ENCODE data around the gene ZZZ3.
A peak's percentile ranks its signal among the peaks of the same experiment; 100 is the strongest.
"Not testable (repeated sequence)": the region's sequence is repeated elsewhere in the genome, so short reads cannot be mapped to it uniquely, and the experiment has no call there.

ZZZ3 gene

DNA sequence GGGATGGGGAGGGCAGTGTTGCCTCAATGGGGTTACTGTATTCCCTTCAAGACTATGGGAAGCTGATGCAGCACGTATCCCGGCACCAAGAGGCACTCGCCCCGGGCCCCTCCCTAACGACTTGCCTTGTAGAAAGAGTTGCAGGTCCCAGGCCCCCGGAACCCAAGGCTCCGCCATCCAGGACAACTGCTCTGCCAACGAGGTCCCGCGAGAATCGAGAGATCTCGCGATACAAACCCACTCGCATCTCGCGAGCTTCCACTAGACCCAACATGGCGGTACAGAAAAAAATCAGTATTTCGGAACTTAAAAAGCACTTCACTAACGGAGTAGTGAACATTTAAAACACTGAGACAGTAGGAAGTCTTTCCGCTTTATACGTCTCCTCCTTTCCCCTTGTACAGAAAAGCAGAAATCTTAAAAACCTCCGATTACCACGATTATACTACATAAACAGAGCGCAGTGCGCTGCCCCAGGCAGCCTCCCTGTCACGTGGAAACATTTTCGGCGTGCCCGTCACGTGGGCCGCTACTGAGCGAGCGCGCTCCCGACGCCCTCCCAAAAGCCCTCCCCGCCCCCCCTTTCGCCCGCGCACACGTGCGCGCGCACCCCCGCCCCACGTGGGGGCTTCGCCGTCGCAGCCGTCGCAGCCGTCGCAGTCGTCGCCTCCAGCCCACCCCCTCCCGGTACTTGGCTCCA is at the start of gene ZZZ3:
Gene ZZZ3 (minus strand): TSS at position 199 of the 700 bp plus-strand sequence. CDS start 49,304 bp downstream, outside the sequence.
- peak; percentile 90 for DNase-seq

DNA sequence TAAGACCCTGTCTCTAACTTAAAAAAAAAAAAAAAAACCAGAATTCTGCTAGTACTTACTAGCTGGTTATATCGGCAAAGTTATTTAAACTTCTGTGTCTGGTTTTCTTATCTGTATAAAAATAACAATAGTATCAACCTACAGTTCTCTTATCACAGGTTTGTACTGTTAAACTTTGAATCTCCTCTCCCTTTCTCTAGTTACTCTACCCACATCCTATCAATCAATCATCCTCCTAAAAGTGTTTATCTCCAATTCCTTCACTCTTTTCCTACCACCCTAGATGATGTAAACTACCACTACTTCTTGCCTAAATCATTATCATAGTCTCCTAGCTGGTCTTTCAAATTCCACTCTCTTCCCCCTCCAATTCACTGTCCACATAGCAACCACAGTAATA is 49.6 kb upstream of the ZZZ3 start:
- DNase-seq: no peak

DNA sequence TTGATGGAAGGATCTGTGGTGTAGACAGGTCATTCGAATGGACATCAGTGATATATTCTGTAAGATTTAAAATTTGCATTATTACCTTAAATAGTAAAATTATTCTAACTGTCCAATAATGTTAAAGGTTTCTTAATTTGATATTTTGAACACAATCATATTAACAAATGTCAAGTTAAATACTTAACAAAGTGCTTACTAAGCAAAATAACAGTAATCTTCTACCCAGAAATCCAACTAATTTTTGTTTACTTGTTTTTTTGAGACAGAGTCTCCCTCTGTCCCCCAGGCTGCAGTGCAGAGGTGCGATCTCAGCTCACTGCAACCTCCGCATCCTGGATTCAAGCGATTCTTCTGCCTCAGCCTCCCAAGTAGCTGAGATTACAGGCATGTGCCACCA is 43.2 kb upstream of the ZZZ3 start:
- no peak for DNase-seq

DNA sequence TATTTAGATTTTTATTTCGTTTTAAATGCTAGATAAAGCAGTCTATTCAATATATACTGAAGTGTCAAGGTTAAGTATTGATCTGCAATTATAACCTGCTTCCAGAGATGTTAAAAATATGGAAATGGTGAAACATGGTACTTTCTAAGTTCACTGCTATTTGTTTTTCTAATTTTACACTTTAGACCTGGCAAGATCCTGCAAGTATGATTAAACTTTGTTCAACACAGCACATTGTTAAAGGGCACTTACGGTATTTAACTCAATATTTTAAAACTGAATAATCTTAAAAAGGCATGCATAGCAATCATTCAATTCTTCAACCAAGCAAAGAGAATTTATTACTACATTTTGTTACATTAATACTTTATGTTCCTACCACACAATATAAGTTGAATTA is 35.7 kb upstream of the ZZZ3 start:
- no peak for DNase-seq

DNA sequence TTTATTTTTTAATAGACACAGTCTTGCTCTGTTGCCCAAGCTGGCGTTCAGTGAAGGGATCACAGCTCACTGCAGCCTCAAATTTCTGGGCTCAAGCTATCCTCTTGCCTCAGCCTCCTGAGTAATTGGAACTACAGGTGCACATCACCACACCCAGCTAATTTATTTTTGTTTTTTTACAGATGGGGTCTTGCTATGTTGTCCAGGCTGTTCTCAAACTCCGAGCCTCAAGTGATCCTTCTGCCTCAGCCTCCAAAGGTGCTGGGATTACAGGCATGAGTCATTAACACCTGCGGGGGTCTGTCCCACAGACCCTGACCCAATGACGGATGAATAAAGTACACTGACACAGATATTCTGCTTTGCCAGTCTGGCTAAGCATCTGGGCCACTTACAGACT is 33.6 kb upstream of the ZZZ3 start:
- no peak for DNase-seq

DNA sequence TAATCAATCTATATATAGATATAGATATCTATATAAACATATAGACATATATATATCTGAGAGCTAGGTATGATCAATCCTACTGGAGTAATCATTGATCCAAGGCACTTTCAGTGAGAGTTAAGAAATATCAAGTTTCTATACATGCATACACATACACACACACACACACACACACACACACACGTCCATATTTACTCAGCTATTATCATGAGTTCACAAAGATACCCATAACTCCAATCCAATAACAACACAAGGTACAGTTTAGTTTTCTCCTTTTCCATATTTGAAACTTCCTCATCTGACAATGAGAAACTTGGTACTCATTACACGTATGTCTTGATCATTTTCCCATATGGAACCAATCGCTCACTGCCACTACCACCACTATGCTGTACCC is 27.3 kb upstream of the ZZZ3 start:
- no peak for DNase-seq

DNA sequence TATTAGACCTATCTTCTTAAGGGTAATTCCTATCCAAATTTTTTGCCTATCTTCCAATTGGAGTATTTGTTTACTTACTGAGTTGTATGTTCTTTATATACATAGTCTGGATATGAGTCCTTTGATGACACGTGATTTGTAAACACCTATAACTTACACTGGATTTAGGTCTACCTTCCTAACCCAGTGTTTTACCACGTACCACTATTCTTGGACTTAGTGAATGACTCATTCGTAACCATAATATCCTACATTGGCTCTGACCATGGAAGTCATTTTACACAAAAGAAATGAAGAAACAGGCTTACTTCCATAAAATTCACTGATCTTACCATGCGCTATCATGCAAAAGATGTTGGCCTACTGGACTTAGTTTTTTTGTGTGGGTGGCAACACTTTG is 23.9 kb upstream of the ZZZ3 start:
- DNase-seq: no peak

DNA sequence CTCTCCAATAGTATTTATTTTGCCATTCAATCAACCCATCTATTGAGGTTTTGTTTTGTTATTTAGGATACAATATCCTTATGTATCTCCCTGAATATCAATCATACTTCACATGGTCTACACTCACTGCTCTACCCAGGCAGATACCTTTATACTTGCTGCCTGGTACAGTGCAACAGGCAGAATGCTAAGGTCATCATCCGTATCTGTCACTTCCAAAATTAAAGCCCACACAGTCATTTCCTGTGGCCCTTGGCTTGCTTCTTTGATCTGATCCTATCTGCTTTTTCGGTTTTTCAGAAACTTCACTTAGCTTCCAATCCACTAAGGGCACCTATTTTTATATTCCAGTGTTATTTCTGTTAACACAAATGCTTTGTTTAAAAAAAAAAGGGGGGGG is 22.3 kb upstream of the ZZZ3 start:
- DNase-seq: no peak

DNA sequence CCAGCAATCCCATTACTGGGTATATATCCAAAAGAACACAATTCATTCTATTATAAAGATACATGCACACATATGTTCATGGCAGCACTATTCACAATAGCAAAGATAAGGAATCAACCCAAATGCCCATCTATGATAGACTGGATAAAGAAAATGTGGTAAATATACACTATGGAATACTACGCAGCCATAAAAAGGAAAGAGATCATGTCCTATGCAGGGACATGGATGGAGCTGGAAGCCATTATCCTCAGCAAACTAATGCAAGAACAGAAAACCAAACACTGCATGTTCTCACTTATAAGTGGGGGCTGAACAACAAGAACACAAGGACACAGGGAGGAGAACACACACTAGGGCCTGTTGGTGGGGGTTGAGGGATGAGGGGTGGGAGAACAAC is 17.2 kb upstream of the ZZZ3 start:
- DNase-seq: not testable (repeated sequence)

DNA sequence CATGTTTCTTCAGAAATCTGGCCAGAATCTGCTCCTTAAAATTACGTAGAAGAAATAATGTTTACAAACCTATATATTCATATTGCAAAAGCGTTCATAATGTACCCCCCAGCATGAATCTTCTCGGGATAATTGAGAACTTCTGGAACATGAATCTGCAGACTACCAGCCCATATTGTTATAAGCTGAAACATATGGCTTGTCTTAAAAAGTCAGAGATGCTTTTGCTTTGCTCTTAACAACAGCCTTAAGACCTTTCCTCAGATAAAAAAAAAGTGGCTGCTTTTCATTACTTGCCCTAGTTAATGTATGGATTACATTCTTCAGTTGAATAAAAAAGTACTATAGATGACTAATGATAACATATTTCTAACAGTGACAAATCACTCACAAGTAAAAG is 15.0 kb upstream of the ZZZ3 start:
- DNase-seq: no peak

DNA sequence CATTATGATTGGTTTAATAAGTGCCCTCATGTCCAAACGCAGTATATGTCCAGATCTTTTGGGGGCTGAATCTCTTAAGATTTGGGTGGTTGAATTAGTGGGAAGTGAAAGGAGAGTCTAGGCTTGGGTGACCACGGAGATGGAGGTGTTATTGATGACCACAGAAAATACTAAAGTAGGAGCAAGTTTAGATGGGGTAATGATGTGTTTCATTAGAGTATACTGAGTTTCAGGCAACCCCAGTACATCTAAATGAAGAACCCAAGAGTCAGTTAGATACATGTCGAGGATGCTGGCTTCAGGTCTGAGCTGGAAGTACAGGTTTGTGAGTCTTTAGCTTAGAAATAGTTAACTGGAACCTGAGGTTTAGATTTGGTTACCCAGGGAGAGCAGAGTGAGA is 6.5 kb upstream of the ZZZ3 start:
- DNase-seq: no peak

DNA sequence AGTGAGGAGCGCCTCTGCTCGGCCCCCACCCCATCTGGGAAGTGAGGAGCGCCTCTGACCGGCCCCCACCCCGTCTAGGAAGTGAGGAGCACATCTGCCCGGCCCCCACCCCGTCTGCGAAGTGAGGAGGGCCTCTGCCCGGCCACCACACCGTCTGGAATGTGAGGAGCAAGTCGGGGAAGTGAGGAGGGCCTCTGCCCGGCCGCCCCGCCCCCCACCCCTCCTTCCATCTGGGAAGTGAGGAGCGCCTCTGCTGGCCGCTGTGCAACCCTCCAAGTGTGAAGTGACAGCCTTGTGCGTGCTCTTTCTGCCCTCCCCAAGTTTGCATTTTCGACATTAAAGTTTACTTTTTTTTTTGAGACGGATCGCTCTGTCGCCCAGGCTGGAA is 5.1 kb upstream of the ZZZ3 start:
- no peak for DNase-seq

DNA sequence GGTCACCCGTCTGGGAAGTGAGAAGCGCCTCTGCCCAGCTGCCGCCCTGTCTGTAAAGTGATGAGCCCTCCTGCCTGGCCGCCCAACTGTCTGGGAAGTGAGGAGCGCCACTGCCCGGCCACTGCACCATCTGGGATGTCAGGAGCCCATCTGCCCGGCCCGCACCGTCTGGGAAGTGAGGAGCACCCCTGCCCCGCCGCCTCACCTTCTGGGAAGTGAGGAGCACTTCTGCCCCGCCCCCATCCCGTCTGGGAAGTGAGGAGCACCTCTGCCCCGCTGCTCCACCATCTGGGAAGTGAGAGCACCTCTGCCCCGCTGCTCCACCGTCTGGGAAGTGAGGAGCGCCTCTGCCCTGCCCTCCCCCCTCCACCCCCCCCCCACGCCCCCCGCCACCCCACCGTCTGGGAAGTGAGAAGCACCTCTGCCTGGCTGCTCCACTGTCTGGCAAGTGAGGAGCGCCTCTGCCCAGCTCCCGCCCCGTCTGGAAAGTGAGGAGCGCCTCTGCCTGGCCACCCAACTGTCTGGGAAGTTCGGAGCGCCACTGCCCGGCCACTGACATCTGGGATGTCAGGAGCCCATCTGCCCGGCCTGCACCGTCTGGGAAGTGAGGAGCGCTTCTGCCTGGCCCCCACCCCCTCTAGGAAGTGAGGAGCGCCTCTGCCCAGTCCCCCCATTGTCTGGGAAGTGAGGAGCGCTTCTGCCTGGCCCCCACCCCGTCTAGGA is 4.5 kb upstream of the ZZZ3 start:
- no peak for DNase-seq

DNA sequence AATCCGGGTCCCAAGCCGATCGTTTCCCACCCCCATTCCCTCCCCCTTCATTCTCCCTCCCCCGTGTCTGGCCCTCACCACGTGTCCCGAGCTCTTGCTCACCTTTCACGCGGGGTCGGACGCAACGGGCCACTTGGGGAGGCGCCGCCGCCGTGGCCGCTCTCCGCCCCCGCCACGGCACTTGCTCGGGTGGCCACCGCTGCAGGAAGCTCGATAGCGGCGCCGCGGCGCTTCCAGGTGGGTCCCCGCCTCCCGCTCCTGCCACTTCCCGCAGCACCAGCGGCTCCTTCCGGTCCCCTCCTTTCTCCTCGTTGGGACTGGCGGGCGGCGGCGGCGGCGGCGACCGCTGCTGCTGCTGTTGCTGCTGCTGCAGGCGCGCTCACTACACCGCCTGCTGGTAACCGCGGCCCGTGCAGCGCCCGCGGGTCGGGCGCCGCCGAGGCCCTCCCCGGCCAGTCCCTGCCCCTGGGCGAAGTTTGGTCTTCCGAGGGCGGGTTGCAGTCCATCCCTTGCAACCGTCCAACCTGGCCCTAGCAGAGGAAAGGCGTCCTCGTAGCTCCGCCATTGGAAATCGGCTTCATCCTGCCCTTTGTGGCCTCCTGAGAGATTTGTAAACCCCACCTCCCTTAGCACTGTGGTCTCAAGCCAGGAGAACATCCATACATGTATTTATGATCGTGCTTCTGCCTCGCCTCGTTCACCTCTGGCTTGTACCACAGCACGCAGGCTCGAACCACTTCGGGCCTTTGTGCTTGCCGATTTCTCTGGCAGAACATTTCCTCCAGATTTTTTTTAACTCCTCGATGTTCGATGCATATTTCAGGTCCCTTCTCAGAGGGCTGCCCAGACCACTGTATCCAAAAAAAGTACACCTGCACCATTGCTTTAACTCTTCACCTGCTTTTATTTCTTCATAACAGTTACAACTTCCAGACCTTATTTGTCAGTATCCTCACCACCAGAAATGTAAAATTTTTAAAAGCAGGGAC is 996 bp upstream of the ZZZ3 start:
- peak; percentile 57 for DNase-seq

DNA sequence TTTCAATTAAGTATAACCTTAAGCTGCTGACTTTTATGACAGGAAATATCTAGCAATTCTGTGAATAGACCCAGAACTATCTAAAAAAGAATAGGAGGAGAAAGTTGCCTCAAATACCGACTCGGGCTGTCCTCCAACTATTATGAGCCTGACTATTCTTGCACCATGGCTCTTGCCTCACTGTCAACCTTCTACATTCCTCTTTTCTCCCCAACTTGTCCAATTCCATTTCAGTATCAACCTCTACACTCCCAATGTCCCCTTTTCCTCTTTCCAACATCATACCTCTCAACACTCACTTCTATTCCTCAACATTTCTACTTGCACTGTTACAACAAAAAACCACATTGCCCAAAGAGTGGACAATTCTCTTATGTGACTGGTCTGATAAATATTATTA is 2.3 kb downstream of the ZZZ3 start:
- DNase-seq: no peak

DNA sequence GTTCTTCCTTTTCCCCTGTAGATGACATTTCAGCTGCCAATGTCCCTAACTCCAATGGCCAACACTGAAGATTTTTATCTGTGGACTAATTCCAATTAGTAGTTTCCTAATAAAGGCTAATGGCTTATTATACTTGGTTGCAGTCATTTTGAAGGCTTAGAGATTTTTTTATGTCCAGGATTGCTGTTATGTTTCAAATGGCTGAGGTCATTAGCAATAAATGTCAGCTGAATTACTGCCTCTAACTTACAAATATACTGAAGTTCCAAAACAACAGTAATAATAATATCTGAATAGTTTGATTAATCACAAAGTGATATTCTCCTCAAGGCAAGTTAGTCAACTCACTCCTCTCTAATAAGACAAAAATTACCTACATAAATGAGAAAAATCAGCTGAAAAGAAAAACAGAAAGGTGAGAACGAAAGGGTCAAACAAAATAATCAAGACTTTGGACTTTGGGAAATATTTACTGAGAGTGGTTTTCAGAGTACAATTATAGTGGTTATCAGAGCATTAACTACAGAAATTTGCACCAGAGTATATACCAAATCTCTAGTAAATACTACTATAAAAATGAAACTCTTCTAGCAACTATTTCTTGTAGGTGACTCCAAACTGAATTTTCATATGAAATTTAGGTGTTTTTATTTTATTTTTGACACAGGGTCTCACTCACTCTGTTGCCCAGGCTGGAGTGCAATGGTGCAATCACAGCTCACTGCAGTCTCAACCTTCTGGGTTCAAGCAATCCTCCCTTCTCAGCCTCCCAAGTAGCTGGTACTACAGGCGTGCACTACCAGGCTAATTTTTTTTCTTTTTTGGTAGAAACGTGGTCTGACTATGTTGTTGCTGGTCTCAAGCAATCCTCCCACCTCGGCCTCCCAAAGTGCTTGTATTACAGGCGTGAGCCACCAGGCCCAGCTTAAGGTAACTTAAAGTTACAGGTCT is 3.5 kb downstream of the ZZZ3 start:
- no peak for DNase-seq

DNA sequence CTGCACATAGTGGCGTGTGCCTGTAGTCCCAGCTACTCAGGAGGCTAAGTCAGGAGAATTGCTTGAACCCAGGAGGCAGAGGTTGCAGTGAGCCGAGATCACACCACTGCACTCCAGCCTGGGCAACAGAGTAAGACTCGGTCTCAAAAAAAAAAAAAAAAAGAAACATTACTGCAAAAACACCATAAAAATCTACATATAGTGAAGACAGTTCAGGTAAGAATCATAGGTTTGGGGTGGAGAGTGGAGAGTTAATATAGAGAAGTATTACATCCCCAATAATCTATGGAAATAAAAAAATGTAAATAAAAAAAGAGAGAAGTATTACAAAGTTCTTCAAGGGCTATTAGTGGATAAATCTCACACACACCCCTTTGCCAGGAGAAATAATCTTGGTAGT is 7.7 kb downstream of the ZZZ3 start:
- not testable (repeated sequence) for DNase-seq

DNA sequence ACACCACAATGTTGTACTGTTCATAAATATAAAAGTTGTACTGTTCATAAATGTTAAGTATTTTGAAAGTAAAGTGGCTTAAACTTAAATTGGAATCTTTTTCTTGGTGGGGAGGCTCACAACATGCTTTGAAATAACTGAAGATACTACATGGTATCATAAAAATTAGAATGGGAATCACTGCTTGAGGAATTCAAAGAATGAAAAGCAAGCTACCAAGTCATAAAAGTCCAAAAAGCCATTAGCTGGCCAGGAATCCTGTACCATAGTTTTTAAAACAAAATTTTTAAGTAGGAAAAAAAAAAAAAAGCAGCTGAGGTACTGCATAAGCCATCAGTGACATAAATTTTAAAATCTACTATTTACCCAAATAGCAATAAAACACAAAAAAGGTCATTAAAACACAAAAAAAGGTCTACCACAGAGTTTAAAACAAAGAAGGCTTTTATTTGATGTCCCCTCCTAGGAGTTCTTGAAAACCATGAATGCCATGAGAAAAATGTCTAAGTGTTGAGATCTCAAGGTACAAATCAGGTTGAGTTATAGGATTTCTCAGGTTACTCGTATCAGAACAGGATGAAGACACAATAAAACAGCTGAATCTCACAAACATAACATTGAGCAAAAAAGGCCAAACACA is 8.6 kb downstream of the ZZZ3 start:
- no peak for DNase-seq

DNA sequence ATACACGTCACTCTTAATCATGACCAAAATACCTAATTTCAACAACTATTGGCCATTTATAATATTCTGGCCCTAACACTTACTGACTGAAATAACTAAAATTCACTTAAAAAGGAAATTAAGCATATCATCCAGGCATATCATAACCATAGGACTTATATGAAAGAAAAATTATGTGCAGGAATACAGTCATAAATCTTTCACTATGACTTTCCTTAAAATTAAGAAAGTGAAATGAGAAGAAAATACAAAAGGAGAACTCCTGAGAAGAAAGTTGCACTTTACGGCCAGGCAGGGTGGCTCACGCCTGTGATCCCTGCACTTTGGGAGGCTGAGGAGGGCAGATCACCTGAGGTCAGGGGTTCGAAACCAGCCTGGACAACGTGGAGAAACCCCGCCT is 9.4 kb downstream of the ZZZ3 start:
- no peak for DNase-seq

DNA sequence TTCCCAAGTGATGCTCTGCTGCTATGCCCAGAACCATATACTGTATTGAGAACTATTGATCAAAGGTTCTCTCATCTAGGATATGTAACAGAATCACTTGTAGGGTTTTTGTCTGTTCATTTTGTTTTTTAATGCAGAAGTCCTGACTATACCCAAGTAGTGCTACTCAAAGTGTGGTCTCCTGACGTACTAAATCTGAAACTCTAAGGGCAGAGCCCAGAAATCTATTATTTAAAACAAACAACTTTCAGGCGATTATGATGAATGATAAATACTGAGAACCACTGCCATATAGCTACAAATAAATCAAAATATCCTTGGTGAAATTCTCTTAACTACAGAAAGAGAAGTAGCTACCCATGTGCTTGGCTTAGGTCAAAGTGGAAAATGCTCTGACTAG is 10.1 kb downstream of the ZZZ3 start:
- DNase-seq: no peak

DNA sequence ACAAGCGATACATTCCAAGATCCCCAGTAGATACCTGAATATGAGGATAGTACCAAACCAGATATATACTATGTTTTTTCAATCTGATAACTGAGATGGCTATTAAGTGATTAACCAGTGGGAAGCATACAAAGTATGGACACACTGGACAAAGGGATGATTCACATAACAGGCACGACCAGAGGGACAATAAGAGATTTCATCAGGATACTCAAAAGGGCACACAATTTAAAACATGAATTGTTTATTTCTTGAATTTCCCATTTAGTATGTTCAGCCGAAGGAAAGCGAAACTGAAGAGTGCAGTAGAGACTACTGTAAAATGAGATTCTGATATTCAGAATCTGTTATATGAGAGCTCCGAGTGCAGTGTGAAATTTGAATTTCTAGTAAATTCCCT is 10.6 kb downstream of the ZZZ3 start:
- no peak for DNase-seq

DNA sequence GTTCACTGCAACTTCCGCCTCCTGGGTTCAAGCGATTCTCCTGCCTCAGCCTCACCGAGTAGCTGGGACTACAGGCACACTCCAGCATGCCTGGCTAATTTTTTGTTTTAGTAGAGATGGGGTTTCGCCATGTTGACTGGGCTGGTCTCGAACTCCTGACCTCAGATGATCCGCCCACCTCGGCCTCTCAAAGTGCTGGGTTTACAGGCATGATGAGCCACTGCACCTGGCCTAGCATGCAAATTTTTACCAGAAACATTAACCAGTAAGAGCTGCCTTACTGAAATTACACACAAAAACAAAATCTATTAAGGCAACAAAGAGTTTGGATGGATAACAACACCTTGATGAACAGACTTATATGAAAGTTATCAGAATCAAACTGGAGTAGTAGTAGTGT is 12.1 kb downstream of the ZZZ3 start:
- no peak for DNase-seq
